ENCODE measurements around the gene PTPN14. TPM values are rescaled to one million over a fixed set of nuclear protein-coding genes. Genes with fewer than 3 reads are reported as not detected.

The PTPN14 gene
- total RNA-seq, 1 experiment from 2014 or later = 37.5 TPM

DNA sequence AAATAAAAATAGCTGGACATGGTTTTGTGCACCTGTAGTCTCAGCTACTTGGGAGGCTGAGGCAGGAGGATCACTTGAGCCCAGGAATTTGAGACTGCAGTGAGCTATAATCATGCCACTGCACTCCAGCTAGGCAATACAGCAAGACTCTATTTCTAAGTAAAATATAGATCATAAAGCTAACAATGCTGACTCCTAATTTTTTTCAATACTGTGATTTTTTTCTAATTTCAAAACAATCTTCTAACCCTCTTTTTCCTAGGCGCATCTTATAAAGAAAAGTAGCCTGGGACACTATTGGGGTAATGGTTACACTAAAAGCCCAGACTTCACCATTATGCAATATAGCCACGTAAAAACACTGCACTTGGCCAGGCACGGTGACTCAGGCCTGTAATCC, 81.3 kb downstream of the PTPN14 start:
- intact Hi-C loops (cut with micrococcal nuclease) = no loop called here

More for the DNA sequence above, 81.3 kb downstream of the PTPN14 start:
- RAD21 ChIA-PET (ENCODE audit: low non-redundant PET in 1 of 2, low total read pairs in 2 of 2, uncharacterized antibody in 2 of 2, unreplicated experiment in 2 of 2) = no interaction called here
- no peaks in the 10 kb centered on the region for H3K9me2 ChIP-seq (ENCODE audit: insufficient read depth)
- no peaks in the 10 kb centered on the region for H3K9me3 ChIP-seq (ENCODE audit: control insufficient read depth in 1 of 2, insufficient read depth in 1 of 2, low read depth in 1 of 2, low read length in 2 of 2)
- H3K9ac ChIP-seq (ENCODE audit: low read length) = no peak overlapping the region
- ATAC-seq (no peak), DNase-seq (ENCODE audit: low read depth, low spot score) (no peak)
- POLR2A ChIA-PET = no interaction called here
- no peak overlapping the region for H2AFZ ChIP-seq (ENCODE audit: low read depth, low read length, poor library complexity, severe bottlenecking)
- peaks cover 69% of the 10 kb centered on the region for H3K79me2 ChIP-seq (ENCODE audit: insufficient read depth, low read length)
- H3K27me3 ChIP-seq (ENCODE audit: insufficient read depth, low read length) = no peaks in the 10 kb centered on the region
- TF ChIP-seq EZH2phosphoT487 (IDR thresholded peaks at IDR 0.05; ENCODE audit: borderline replicate concordance) (no peak), SIN3A (IDR thresholded peaks at IDR 0.05; ENCODE audit: low read depth) (no peak), POLR2AphosphoS5 (IDR thresholded peaks at IDR 0.05; ENCODE audit: low read depth, low read length) (no peak), JUND (IDR thresholded peaks at IDR 0.05) (no peak), SRF (IDR thresholded peaks at IDR 0.05; ENCODE audit: low read depth) (no peak)
- TF ChIP-seq, protein P1, sequence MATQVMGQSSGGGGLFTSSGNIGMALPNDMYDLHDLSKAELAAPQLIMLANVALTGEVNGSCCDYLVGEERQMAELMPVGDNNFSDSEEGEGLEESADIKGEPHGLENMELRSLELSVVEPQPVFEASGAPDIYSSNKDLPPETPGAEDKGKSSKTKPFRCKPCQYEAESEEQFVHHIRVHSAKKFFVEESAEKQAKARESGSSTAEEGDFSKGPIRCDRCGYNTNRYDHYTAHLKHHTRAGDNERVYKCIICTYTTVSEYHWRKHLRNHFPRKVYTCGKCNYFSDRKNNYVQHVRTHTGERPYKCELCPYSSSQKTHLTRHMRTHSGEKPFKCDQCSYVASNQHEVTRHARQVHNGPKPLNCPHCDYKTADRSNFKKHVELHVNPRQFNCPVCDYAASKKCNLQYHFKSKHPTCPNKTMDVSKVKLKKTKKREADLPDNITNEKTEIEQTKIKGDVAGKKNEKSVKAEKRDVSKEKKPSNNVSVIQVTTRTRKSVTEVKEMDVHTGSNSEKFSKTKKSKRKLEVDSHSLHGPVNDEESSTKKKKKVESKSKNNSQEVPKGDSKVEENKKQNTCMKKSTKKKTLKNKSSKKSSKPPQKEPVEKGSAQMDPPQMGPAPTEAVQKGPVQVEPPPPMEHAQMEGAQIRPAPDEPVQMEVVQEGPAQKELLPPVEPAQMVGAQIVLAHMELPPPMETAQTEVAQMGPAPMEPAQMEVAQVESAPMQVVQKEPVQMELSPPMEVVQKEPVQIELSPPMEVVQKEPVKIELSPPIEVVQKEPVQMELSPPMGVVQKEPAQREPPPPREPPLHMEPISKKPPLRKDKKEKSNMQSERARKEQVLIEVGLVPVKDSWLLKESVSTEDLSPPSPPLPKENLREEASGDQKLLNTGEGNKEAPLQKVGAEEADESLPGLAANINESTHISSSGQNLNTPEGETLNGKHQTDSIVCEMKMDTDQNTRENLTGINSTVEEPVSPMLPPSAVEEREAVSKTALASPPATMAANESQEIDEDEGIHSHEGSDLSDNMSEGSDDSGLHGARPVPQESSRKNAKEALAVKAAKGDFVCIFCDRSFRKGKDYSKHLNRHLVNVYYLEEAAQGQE (IDR thresholded peaks at IDR 0.05; ENCODE audit: low read depth) = no peak
- TF ChIP-seq, protein P2, sequence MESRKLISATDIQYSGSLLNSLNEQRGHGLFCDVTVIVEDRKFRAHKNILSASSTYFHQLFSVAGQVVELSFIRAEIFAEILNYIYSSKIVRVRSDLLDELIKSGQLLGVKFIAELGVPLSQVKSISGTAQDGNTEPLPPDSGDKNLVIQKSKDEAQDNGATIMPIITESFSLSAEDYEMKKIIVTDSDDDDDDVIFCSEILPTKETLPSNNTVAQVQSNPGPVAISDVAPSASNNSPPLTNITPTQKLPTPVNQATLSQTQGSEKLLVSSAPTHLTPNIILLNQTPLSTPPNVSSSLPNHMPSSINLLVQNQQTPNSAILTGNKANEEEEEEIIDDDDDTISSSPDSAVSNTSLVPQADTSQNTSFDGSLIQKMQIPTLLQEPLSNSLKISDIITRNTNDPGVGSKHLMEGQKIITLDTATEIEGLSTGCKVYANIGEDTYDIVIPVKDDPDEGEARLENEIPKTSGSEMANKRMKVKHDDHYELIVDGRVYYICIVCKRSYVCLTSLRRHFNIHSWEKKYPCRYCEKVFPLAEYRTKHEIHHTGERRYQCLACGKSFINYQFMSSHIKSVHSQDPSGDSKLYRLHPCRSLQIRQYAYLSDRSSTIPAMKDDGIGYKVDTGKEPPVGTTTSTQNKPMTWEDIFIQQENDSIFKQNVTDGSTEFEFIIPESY (IDR thresholded peaks at IDR 0.05; ENCODE audit: extremely low read depth, insufficient replicate concordance, low read length) = no peak
- TF ChIP-seq, protein P3, sequence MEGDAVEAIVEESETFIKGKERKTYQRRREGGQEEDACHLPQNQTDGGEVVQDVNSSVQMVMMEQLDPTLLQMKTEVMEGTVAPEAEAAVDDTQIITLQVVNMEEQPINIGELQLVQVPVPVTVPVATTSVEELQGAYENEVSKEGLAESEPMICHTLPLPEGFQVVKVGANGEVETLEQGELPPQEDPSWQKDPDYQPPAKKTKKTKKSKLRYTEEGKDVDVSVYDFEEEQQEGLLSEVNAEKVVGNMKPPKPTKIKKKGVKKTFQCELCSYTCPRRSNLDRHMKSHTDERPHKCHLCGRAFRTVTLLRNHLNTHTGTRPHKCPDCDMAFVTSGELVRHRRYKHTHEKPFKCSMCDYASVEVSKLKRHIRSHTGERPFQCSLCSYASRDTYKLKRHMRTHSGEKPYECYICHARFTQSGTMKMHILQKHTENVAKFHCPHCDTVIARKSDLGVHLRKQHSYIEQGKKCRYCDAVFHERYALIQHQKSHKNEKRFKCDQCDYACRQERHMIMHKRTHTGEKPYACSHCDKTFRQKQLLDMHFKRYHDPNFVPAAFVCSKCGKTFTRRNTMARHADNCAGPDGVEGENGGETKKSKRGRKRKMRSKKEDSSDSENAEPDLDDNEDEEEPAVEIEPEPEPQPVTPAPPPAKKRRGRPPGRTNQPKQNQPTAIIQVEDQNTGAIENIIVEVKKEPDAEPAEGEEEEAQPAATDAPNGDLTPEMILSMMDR (IDR thresholded peaks at IDR 0.05 in 2 of 3, conservative IDR thresholded peaks at IDR 0.05 in 1 of 3; ENCODE audit: borderline replicate concordance in 1 of 3, insufficient read depth in 1 of 3, low read depth in 2 of 3, low read length in 2 of 3) = no peak
- TF ChIP-seq, protein P4, sequence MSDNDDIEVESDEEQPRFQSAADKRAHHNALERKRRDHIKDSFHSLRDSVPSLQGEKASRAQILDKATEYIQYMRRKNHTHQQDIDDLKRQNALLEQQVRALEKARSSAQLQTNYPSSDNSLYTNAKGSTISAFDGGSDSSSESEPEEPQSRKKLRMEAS (IDR thresholded peaks at IDR 0.05) = no peak
- H3K36me3 ChIP-seq (ENCODE audit: control insufficient read depth in 1 of 2, insufficient read depth in 2 of 2, low read length in 2 of 2) = no peaks in the 10 kb centered on the region
- H3K4me1 ChIP-seq (ENCODE audit: control insufficient read depth in 1 of 2, insufficient read depth in 2 of 2, low read length in 2 of 2) = peaks cover 60 to 78% of the 10 kb centered on the region in 2 experiments
- CTCF ChIA-PET = interaction anchor here (0.7 kb wide), 1 partner anchor 76 kb away, joined by 4 read pairs; no protein-coding TSS in a partner anchor
- peaks cover 1% of the 10 kb centered on the region; the same call in 1 of the 2 replicates for H4K20me1 ChIP-seq (ENCODE audit: insufficient read depth)
- no peak overlapping the region for H3K27ac ChIP-seq (ENCODE audit: low read depth, low read length)
- H3K4me2 ChIP-seq (ENCODE audit: low read length) = no peak overlapping the region
- H3K4me3 ChIP-seq (replicated peaks in 1 of 2; ENCODE audit: low read depth in 1 of 2, low read length in 2 of 2) = no peak overlapping the region
- no TSS peak for BruUV-seq (replicated peaks)
